Activated CD4-positive, alpha-beta memory T cell treated with anti-CD3 and anti-CD28 coated beads for 36 hours (primary cell): ENCODE results near the gene ADGRV1. TPM values are rescaled to one million over a fixed set of nuclear protein-coding genes. Genes with fewer than 3 reads are reported as not detected.
"Not testable (repeated sequence)": the region's sequence is repeated elsewhere in the genome, so short reads cannot be mapped to it uniquely, and the experiment has no call there.

Experiments used
- CTCF ChIA-PET: fragments of 350-600 bp; sonication (Branson Sonifier 250); formaldehyde crosslinking; loops from one replicate; lab custom pipeline; 2021; ENCODE audit warnings: antibody characterized with exemption, inconsistent platforms; lab: Charles Lee
- POLR2A ChIA-PET: fragments of 350-600 bp; sonication (Branson Sonifier 250); formaldehyde crosslinking; loops from one replicate; lab custom pipeline; 2021; ENCODE audit warnings: antibody characterized with exemption; lab: Charles Lee
- DNase-seq: peaks from one replicate; pipeline ENCODE4 v3.0.0-alpha.2; 2020
- H3K27ac Mint-ChIP-seq: one replicate; pipeline ENCODE4 v1.8.0; 2021; ENCODE audit warnings: mixed read lengths
- H3K27me3 Mint-ChIP-seq: one replicate; pipeline ENCODE4 v1.8.0; 2021; ENCODE audit warnings: mixed read lengths
- H3K36me3 Mint-ChIP-seq: one replicate; pipeline ENCODE4 v1.8.0; 2021; ENCODE audit warnings: mixed read lengths
- H3K4me1 Mint-ChIP-seq: one replicate; pipeline ENCODE4 v1.8.0; 2021; ENCODE audit warnings: low read depth, mixed read lengths
- H3K4me3 Mint-ChIP-seq: one replicate; pipeline ENCODE4 v1.8.0; 2021; ENCODE audit warnings: mild to moderate bottlenecking, mixed read lengths
- H3K9me3 Mint-ChIP-seq: one replicate; pipeline ENCODE4 v1.8.0; 2021; ENCODE audit warnings: mixed read lengths
- intact Hi-C: fragments of 100-400 bp; cut with micrococcal nuclease; formaldehyde crosslinking; loops from one replicate; pipeline ENCODE4 v1.15.1; 2023
- total RNA-seq, 2 experiments: library from RNA; stranded (reverse); gene quantifications; one replicate each; pipeline ENCODE4 v1.2.3, GENCODE V29; 2021

The ADGRV1 gene
- total RNA-seq, 2 experiments from 2014 or later: 0.05 TPM; not detected in 1

DNA sequence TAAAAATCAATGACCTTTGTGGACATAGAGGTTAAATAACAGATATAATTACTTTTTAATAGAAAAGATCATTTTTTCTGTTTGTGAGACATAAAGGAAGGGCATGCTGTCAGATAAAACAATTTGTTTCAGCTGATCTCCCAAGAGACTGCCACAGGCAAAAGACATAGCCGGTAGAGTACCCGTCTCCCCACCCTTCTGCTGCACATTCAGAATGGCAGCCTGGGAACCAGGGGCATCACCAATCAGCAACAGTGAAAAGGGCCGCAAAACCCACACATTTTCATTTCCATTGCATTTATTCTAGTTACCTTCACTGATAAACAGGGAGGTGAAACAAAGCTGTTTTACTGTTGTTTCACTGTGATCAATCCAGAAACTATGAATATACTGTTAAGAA is 466.9 kb downstream of the ADGRV1 start:
- CTCF ChIA-PET: no interaction called here
- no peak for DNase-seq
- intact Hi-C loops: no loop called here

GRCh38 chr5:91025956-91026355 is 467.4 kb downstream of the ADGRV1 start:
- Mint-ChIP-seq H3K27ac (no peak overlapping the region), H3K9me3 (no peaks in the 10 kb centered on the region), H3K4me1 (no peaks in the 10 kb centered on the region), H3K27me3 (peaks cover 9% of the 10 kb centered on the region), H3K36me3 (no peaks in the 10 kb centered on the region), H3K4me3 (no peak overlapping the region)
- ChIA-PET CTCF (no interaction called here), POLR2A (no interaction called here)
- no peak for DNase-seq
- intact Hi-C loops: no loop called here

More for the DNA sequence above, 466.9 kb downstream of the ADGRV1 start:
- no peaks in the 10 kb centered on the region for H3K36me3 Mint-ChIP-seq
- no peak overlapping the region for H3K27ac Mint-ChIP-seq
- H3K4me1 Mint-ChIP-seq: no peaks in the 10 kb centered on the region
- H3K4me3 Mint-ChIP-seq: no peak overlapping the region
- peaks cover 7% of the 10 kb centered on the region for H3K27me3 Mint-ChIP-seq
- POLR2A ChIA-PET: no interaction called here
- H3K9me3 Mint-ChIP-seq: no peaks in the 10 kb centered on the region

GRCh38 chr5:91026466-91026865 is 467.9 kb downstream of the ADGRV1 start:
- Mint-ChIP-seq H3K27me3 (peaks cover 9% of the 10 kb centered on the region), H3K27ac (no peak overlapping the region), H3K9me3 (no peaks in the 10 kb centered on the region), H3K36me3 (no peaks in the 10 kb centered on the region), H3K4me1 (no peaks in the 10 kb centered on the region), H3K4me3 (no peak overlapping the region)
- intact Hi-C loops: no loop called here
- ChIA-PET POLR2A (no interaction called here), CTCF (no interaction called here)
- DNase-seq: no peak

DNA sequence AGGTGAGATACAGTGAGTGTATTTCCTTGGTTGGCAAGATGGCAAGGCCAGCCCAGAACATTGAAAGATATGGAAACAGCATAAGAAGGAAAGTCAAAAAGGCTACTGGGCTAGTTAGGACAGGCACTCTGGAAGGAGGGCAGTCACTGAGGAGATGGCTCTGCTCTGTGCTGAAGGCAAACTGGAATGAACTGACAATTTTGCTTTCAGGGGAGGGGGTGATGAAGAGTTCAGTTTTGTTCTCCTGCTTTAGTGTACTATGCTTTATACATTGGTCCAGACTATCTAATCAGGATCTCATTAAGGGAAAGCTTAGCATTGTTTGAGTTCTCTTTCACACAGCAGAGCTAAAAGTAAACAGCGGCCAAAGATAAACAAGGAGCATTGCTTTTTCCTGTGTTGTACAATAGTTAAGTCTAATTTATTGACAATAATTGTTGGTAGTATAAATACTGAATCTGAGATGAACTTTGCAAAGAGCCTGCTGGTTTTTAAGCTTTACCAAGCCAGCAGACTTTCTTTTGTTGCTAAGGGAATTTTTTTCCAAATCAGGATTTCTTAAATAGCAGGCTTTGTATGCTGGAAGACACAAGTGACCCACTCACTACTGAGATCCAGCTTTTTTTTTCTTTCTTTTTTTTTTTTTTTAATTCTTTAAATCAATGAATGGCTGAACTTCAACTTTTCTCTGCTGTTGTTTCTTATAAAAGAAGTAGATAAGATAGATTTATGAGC is 469.0 kb downstream of the ADGRV1 start:
- H3K27ac Mint-ChIP-seq: no peak overlapping the region
- ChIA-PET CTCF (no interaction called here), POLR2A (no interaction called here)

GRCh38 chr5:91028499-91028956 is 469.9 kb downstream of the ADGRV1 start:
- no peak overlapping the region for H3K4me3 Mint-ChIP-seq
- intact Hi-C loops: no loop called here
- no peaks in the 10 kb centered on the region for H3K36me3 Mint-ChIP-seq
- no peaks in the 10 kb centered on the region for H3K4me1 Mint-ChIP-seq
- no peak for DNase-seq
- ChIA-PET CTCF (no interaction called here), POLR2A (no interaction called here)
- H3K27ac Mint-ChIP-seq: no peak overlapping the region
- peaks cover 9% of the 10 kb centered on the region for H3K27me3 Mint-ChIP-seq
- no peaks in the 10 kb centered on the region for H3K9me3 Mint-ChIP-seq

More for the DNA sequence above, 469.0 kb downstream of the ADGRV1 start:
- Mint-ChIP-seq H3K4me1 (no peaks in the 10 kb centered on the region), H3K36me3 (no peaks in the 10 kb centered on the region), H3K4me3 (no peak overlapping the region), H3K27me3 (peaks cover 9% of the 10 kb centered on the region), H3K9me3 (no peaks in the 10 kb centered on the region)
- no peak for DNase-seq
- intact Hi-C loops: no loop called here

DNA sequence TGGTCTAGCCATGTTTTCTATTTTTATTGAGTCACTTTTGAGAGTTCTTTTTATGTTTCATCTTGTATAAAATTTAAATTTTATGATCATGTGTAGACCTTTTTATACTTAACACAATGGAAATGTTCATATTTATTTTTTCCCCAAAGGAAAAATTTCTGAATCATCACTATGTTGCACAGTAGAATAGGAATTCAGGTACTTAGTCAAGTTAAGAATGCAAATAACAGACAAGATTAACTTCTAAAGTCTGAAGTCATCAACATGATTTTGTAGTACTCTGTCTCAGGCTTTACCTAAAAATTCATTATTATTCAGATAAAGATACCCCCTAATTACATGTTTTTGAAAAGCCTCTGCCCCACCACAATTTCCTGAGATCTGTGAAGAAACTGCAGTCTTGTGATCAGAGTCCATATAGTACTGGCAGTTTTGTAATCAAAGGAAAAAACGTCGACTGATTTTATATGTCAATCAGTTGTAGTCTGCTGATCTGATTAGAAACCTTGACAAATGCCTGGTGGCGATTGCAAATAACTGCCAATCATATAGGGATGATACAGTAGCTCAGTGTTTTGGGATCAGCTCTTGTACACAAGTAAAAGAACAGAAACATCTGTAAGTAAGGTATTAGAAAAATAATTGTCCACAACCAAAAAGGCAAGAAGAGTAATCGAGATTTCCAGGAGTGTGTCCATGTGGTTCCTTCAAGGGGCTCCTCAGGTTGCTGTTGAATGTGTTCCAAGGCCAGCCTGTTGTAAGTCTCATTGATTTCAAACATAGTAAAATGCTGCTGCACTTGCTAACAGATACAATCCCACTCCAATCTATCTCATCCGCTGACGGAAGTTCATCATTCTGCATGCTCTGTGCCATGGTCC is 472.2 kb downstream of the ADGRV1 start:
- no peak overlapping the region for H3K27ac Mint-ChIP-seq
- DNase-seq: no peak
- H3K4me3 Mint-ChIP-seq: no peak overlapping the region
- intact Hi-C loops: no loop called here
- H3K27me3 Mint-ChIP-seq: peaks cover 12% of the 10 kb centered on the region
- no peaks in the 10 kb centered on the region for H3K9me3 Mint-ChIP-seq
- H3K4me1 Mint-ChIP-seq: no peaks in the 10 kb centered on the region
- POLR2A ChIA-PET: no interaction called here
- no peaks in the 10 kb centered on the region for H3K36me3 Mint-ChIP-seq
- CTCF ChIA-PET: no interaction called here

DNA sequence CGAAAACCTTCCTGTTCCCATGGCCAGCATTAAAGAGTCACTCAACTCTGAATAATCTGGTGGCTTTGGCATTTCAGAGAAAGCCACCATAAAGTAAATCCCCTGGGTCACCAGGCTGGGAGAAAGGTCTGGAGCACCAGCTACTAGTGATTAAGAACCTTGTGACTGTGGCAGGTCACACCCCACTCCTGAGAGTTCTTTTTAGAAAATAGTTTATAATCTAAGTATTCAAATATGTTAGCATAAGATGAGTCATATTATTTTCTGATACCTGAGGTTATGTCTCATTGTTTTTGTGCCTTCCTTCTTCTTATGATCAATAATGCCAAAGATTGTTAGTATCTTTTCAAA is 472.8 kb downstream of the ADGRV1 start:
- CTCF ChIA-PET: no interaction called here
- Mint-ChIP-seq H3K4me3 (no peak overlapping the region), H3K4me1 (no peaks in the 10 kb centered on the region), H3K27me3 (peaks cover 11% of the 10 kb centered on the region), H3K9me3 (no peaks in the 10 kb centered on the region), H3K36me3 (no peaks in the 10 kb centered on the region), H3K27ac (no peak overlapping the region)
- intact Hi-C loops: no loop called here
- DNase-seq: no peak
- POLR2A ChIA-PET: no interaction called here

- ChIA-PET POLR2A (no interaction called here), CTCF (no interaction called here)
- peaks cover 10% of the 10 kb centered on the region for H3K27me3 Mint-ChIP-seq
- H3K36me3 Mint-ChIP-seq: no peaks in the 10 kb centered on the region
- DNase-seq: no peak
- no peak overlapping the region for H3K4me3 Mint-ChIP-seq
- H3K4me1 Mint-ChIP-seq: no peaks in the 10 kb centered on the region
- H3K9me3 Mint-ChIP-seq: no peaks in the 10 kb centered on the region
- intact Hi-C loops: no loop called here
- H3K27ac Mint-ChIP-seq: no peak overlapping the region
Measured at GRCh38 chr5:91032125-91032524, 473.5 kb downstream of the ADGRV1 start.

GRCh38 chr5:91033370-91033769 is 474.8 kb downstream of the ADGRV1 start:
- peaks cover 6% of the 10 kb centered on the region for H3K27me3 Mint-ChIP-seq
- intact Hi-C loops: no loop called here
- H3K36me3 Mint-ChIP-seq: no peaks in the 10 kb centered on the region
- H3K9me3 Mint-ChIP-seq: no peaks in the 10 kb centered on the region
- H3K4me1 Mint-ChIP-seq: no peaks in the 10 kb centered on the region
- CTCF ChIA-PET: no interaction called here
- DNase-seq: no peak
- no peak overlapping the region for H3K4me3 Mint-ChIP-seq
- H3K27ac Mint-ChIP-seq: no peak overlapping the region
- POLR2A ChIA-PET: no interaction called here

DNA sequence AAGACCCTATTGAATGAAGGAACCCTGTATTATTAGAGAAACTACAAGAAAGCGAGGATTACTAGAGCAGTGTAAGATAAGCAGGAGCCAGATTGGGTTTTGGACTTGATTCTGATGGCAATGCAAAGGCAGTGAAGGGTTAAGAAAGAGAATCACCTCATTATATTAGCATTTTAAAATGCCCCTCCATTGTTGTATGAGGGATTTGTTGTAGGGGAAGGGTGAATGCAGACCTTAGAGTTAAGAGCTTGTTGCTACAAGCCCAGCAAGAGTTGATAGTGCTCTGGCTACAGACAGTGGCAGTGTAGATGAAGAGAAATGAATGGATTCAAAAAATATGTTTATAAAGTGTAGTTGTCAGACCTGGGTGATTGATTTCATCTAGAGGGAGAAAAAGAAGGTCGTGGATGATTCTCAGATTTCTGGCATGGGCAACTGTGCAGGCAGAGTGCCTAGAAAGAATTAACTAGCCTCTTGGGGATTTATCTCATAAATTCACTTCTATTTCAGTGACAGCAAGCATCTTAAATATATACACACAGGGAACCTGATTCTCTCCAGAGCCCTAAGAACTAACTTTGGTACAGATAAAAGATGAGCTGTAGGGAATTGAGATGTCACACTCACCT is 479.7 kb downstream of the ADGRV1 start:
- Mint-ChIP-seq H3K36me3 (no peaks in the 10 kb centered on the region), H3K9me3 (no peaks in the 10 kb centered on the region), H3K27ac (no peak overlapping the region), H3K4me1 (no peaks in the 10 kb centered on the region), H3K27me3 (peaks cover 2% of the 10 kb centered on the region), H3K4me3 (no peak overlapping the region)
- DNase-seq: no peak
- intact Hi-C loops: no loop called here
- CTCF ChIA-PET: interaction anchor here (1.5 kb wide), 1 partner anchor 106 kb away, joined by 3 read pairs; no protein-coding TSS in a partner anchor
- POLR2A ChIA-PET: no interaction called here

DNA sequence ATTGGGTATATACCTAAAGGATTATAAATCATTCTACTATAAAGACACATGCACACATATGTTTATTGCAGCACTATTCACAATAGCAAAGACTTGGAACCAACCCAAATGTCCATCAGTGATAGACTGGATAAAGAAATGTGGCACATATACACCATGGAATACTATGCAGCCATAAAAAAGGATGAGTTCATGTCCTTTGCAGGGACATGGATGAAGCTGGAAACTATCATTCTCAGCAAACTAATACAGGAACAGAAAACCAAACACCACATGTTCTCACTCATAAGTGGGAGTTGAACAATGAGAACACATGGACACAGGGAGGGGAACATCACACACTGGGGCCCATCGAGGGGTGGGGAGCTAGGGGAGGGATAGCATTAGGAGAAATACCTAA is 482.5 kb downstream of the ADGRV1 start:
- DNase-seq, CTCF ChIA-PET, H3K36me3 Mint-ChIP-seq, H3K4me1 Mint-ChIP-seq, H3K27me3 Mint-ChIP-seq, H3K27ac Mint-ChIP-seq, intact Hi-C loops, POLR2A ChIA-PET, H3K4me3 Mint-ChIP-seq, H3K9me3 Mint-ChIP-seq: not testable (repeated sequence)

DNA sequence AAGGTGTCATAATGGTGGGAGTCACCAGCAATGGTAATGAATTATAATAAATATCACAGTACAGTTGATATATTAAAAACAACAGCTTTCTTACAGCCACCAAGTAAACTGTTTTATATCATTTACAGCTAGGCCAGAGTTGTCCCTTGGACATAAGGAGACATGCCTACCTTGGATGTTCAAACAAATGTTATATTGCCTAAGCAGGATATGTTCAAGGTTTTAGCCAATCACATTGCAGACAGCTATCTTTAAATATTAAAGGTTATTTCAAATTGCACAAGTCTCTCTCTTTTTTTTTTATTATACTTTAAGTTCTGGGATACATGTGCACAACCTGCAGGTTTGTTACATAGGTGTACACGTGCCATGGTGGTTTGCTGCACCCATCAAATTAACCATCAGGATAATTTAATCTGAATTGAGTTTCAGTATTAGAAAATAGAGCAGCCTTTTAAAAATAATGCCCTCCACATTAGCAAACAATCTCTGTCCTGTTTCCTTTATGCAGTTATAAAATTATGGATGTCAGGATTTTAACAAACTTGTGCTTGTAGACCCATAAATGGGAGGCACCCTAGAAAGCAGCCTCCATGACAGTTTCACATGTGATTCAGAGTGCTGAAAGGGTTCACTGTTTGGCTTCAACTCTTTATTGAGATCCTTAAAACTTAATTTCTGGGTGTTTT is 483.8 kb downstream of the ADGRV1 start:
- H3K27me3 Mint-ChIP-seq: peaks cover 2% of the 10 kb centered on the region
- ChIA-PET CTCF (interaction anchor here (0.6 kb wide), 1 partner anchor 62 kb away, joined by 3 read pairs; no protein-coding TSS in a partner anchor), POLR2A (no interaction called here)
- H3K9me3 Mint-ChIP-seq: no peaks in the 10 kb centered on the region
- no peak overlapping the region for H3K27ac Mint-ChIP-seq
- DNase-seq: no peak
- no peak overlapping the region for H3K4me3 Mint-ChIP-seq
- no peaks in the 10 kb centered on the region for H3K36me3 Mint-ChIP-seq
- intact Hi-C loops: no loop called here
- H3K4me1 Mint-ChIP-seq: no peaks in the 10 kb centered on the region
